GM21367 (cell line): ENCODE results near the gene KCND1.

Experiments
- ATAC-seq: cut with Tn5 transposase; IDR thresholded peaks from one replicate; pipeline ENCODE4 v1.9.1; 2021; ENCODE audit not compliant: unreplicated experiment

Gene KCND1

GRCh38 chrX:48975041-48975440 lies 3.4 kb upstream of the KCND1 start:
- ATAC-seq, result no peak

- no peak for ATAC-seq
These were observed 2.9 kb upstream of the KCND1 start for GRCh38 chrX:48974574-48974973.

GRCh38 chrX:48974033-48974432 lies 2.4 kb upstream of the KCND1 start:
- ATAC-seq, result no peak

GRCh38 chrX:48972220-48973164 lies 848 bp upstream of the KCND1 start:
- no peak for ATAC-seq

GRCh38 chrX:48969471-48969870 lies 2.2 kb downstream of the KCND1 start:
- no peak for ATAC-seq

GRCh38 chrX:48968377-48968776 lies 3.3 kb downstream of the KCND1 start:
- ATAC-seq, result no peak

GRCh38 chrX:48966796-48967579 lies 4.7 kb downstream of the KCND1 start:
- no peak for ATAC-seq

GRCh38 chrX:48965959-48966358 lies 5.7 kb downstream of the KCND1 start:
- ATAC-seq, result no peak

- no peak for ATAC-seq
These were observed 10.0 kb downstream of the KCND1 start for GRCh38 chrX:48961585-48962091.

- ATAC-seq, result no peak
These were observed 11.4 kb downstream of the KCND1 start for GRCh38 chrX:48960291-48960690.

- ATAC-seq, result no peak
These were observed 13.0 kb downstream of the KCND1 start for GRCh38 chrX:48958635-48959094.

GRCh38 chrX:48957827-48958634 lies 13.6 kb downstream of the KCND1 start:
- ATAC-seq, result peak; percentile 81

GRCh38 chrX:48957477-48957826 lies 14.2 kb downstream of the KCND1 start, which contains the start of gene OTUD5:
TSS of gene OTUD5 (minus strand) at chrX:48957607. CDS start at chrX:48957570, 37 bp downstream.
- peak; percentile 23 for ATAC-seq

- peak; percentile 4 for ATAC-seq
These were observed 14.8 kb downstream of the KCND1 start for GRCh38 chrX:48956728-48957414.

- no peak for ATAC-seq
These were observed 23.1 kb downstream of the KCND1 start for GRCh38 chrX:48948589-48948988.

- ATAC-seq, result no peak
These were observed 25.9 kb downstream of the KCND1 start for GRCh38 chrX:48945517-48946348.

- ATAC-seq, result no peak
These were observed 28.7 kb downstream of the KCND1 start for GRCh38 chrX:48942895-48943294.

- ATAC-seq, result no peak
These were observed 31.2 kb downstream of the KCND1 start for GRCh38 chrX:48940404-48940955.
